Small intestine (tissue), 16 donors: ENCODE results near the gene BEND2. TPM values are rescaled to one million over a fixed set of nuclear protein-coding genes. Genes with fewer than 3 reads are reported as not detected.
"Not testable (repeated sequence)": the region's sequence is repeated elsewhere in the genome, so short reads cannot be mapped to it uniquely, and the experiment has no call there.

Source experiments
- DNase-seq, 2 donors: peaks; one replicate each; pipeline versions ENCODE4 v3.0.0 to v3.0.0-alpha.2; 2013
- FAIRE-seq: peaks from 2 replicates; lab custom pipeline; 2012; peaks lifted over from hg19 to GRCh38; lab: Jason Lieb, UNC
- H3K27ac ChIP-seq, 3 donors: one replicate each; pipeline ENCODE4 v1.5.1; 2013; ENCODE audit warnings: low read length in 2 of 3, mild to moderate bottlenecking in 2 of 3, control low read depth in 1 of 3, inconsistent platforms in 1 of 3, low read depth in 1 of 3, moderate library complexity in 1 of 3
- H3K27me3 ChIP-seq, 3 donors: one replicate each; pipeline ENCODE4 v1.6.1; 2013; ENCODE audit warnings: low read length in 3 of 3, inconsistent platforms in 1 of 3; ENCODE audit not compliant: control insufficient read depth in 3 of 3, insufficient read depth in 3 of 3
- H3K36me3 ChIP-seq, 3 donors: one replicate each; pipeline ENCODE4 v1.6.1; 2013; ENCODE audit warnings: low read length in 3 of 3, inconsistent platforms in 1 of 3, low read depth in 1 of 3, mild to moderate bottlenecking in 1 of 3, moderate library complexity in 1 of 3; ENCODE audit not compliant: control insufficient read depth in 3 of 3, insufficient read depth in 2 of 3
- H3K4me1 ChIP-seq, 3 donors: one replicate each; pipeline ENCODE4 v1.6.1; 2013; ENCODE audit warnings: low read length in 2 of 3, inconsistent platforms in 1 of 3, low read depth in 1 of 3, mild to moderate bottlenecking in 1 of 3, moderate library complexity in 1 of 3; ENCODE audit not compliant: control insufficient read depth in 3 of 3, insufficient read depth in 2 of 3
- H3K4me3 ChIP-seq, 3 donors: one replicate each; pipeline ENCODE4 v1.5.1; 2013; ENCODE audit warnings: low read length in 3 of 3, control low read depth in 1 of 3, inconsistent platforms in 1 of 3, low read depth in 1 of 3, mild to moderate bottlenecking in 1 of 3, moderate library complexity in 1 of 3
- H3K9me3 ChIP-seq, 2 donors: one replicate each; pipeline ENCODE4 v1.6.1; 2013; ENCODE audit warnings: low read depth in 1 of 2, low read length in 1 of 2; ENCODE audit not compliant: control insufficient read depth in 2 of 2, insufficient read depth in 1 of 2
- WGBS, 3 donors: extraction: QIAGEN DNeasy Blood & Tissue Kit; methylation state at CpG; one replicate each; pipeline ENCODE4 v1.1.7; 2013; 5-methylcytosine and 5-hydroxymethylcytosine counted together
- long read RNA-seq, 10 donors: transcript quantifications; one replicate each; lab custom pipeline, GENCODE V29; 2026
- polyA plus RNA-seq, 4 donors: library from polyadenylated mRNA; stranded (reverse) in 3 of 4; unstranded in 1 of 4; fragments of 200-250 nt in 3 of 4; fragments of 120-200 nt in 1 of 4; gene quantifications; one replicate each; pipeline versions ENCODE4 v1.2.1 to v1.2.3, GENCODE V29; 2013
- donor health status: healthy with polysubstance abuse.
- donor health status: control.
- donor health status: control.
- donor health status: Bipolar disorder and iron deficiency.
- donor health status: healthy.

The BEND2 gene
- polyA plus RNA-seq: under 1 TPM in 1 of 4 donors, not detected in 3; 0.01 TPM
- long read RNA-seq, donor 1: 0 reads
- long read RNA-seq, donor 2: 0 reads
- long read RNA-seq, donor 3: 0 reads
- long read RNA-seq, donor 4: 0 reads
- long read RNA-seq, donor 5: 0 reads
- long read RNA-seq, donor 6: 0 reads
- long read RNA-seq, donor 7: 0 reads
- long read RNA-seq, donor 8: 0 reads
- long read RNA-seq, donor 9: 0 reads
- long read RNA-seq, donor 10: 0 reads

GRCh38 chrX:18220786-18221185 is at the start of gene BEND2:
Gene BEND2, minus strand, starts transcription at chrX:18220886. Its CDS starts 136 bp downstream, at chrX:18220750.
- 96 to 97% (median 96%) methylated on average over 18 to 19 of the region's 19 CpGs for WGBS, 3 donors
- no peaks in the 10 kb centered on the region for H3K4me1 ChIP-seq
- no peak for FAIRE-seq
- no peaks in the 10 kb centered on the region for H3K36me3 ChIP-seq
- H3K27me3 ChIP-seq: no peaks in the 10 kb centered on the region
- H3K4me3 ChIP-seq: no peak within 1 kb of the TSS
- DNase-seq: no peak
- no peak within 1 kb of the TSS for H3K27ac ChIP-seq
- H3K9me3 ChIP-seq: no peaks in the 10 kb centered on the region

GRCh38 chrX:18255059-18255458 is 34.4 kb upstream of the BEND2 start:
- H3K36me3 ChIP-seq: peaks cover 0 to 2% (median 0%) of the 10 kb centered on the region in 3 donors
- DNase-seq: no peak
- H3K4me3 ChIP-seq: no peak overlapping the region
- no peaks in the 10 kb centered on the region for H3K4me1 ChIP-seq
- no peak overlapping the region for H3K27ac ChIP-seq
- no peaks in the 10 kb centered on the region for H3K9me3 ChIP-seq
- FAIRE-seq: no peak
- WGBS, 3 donors: 78 to 100% (median 100%) methylated on average over 1 of the region's 1 CpG
- H3K27me3 ChIP-seq: no peaks in the 10 kb centered on the region

GRCh38 chrX:18252644-18253359 is 32.1 kb upstream of the BEND2 start:
- Histone ChIP-seq H3K27ac (no peak overlapping the region), H3K9me3 (no peaks in the 10 kb centered on the region), H3K27me3 (no peaks in the 10 kb centered on the region), H3K4me3 (no peak overlapping the region), H3K36me3 (no peaks in the 10 kb centered on the region), H3K4me1 (no peaks in the 10 kb centered on the region)
- FAIRE-seq (no peak), DNase-seq (no peak)
- whole genome bisulfite sequencing, 3 donors: 50 to 80% (median 61%) methylated on average over 3 of the region's 3 CpGs

GRCh38 chrX:18229646-18230045 is 9.0 kb upstream of the BEND2 start:
- not testable (repeated sequence) for FAIRE-seq, H3K27me3 ChIP-seq

GRCh38 chrX:18228069-18228468 is 7.4 kb upstream of the BEND2 start:
- Histone ChIP-seq H3K9me3 (no peaks in the 10 kb centered on the region), H3K27ac (no peak overlapping the region), H3K4me1 (no peaks in the 10 kb centered on the region), H3K4me3 (no peak overlapping the region), H3K36me3 (no peaks in the 10 kb centered on the region), H3K27me3 (no peaks in the 10 kb centered on the region)
- DNase-seq (no peak), FAIRE-seq (no peak)
- 83 to 89% (median 87%) methylated on average over 14 of the region's 14 CpGs for WGBS, 3 donors

More at GRCh38 chrX:18229646-18230045, 9.0 kb upstream of the BEND2 start:
- DNase-seq, H3K4me1 ChIP-seq, H3K36me3 ChIP-seq, H3K27ac ChIP-seq, H3K9me3 ChIP-seq, H3K4me3 ChIP-seq: not testable (repeated sequence)
- WGBS, 3 donors: 70 to 79% (median 78%) methylated on average over 15 to 19 of the region's 21 CpGs

- Histone ChIP-seq H3K36me3 (no peaks in the 10 kb centered on the region), H3K9me3 (no peaks in the 10 kb centered on the region), H3K4me1 (no peaks in the 10 kb centered on the region), H3K4me3 (no peak overlapping the region), H3K27ac (no peak overlapping the region), H3K27me3 (no peaks in the 10 kb centered on the region)
- FAIRE-seq (no peak), DNase-seq (no peak)
- 77 to 91% (median 83%) methylated on average over 6 to 7 of the region's 7 CpGs for WGBS, 3 donors
Measured at GRCh38 chrX:18227458-18227857, 6.8 kb upstream of the BEND2 start.

GRCh38 chrX:18210470-18210869 is 10.2 kb downstream of the BEND2 start:
- no peaks in the 10 kb centered on the region for H3K9me3 ChIP-seq
- 12 to 23% (median 22%) methylated on average over 2 of the region's 2 CpGs for WGBS, 3 donors
- no peak overlapping the region for H3K27ac ChIP-seq
- DNase-seq (peak; percentile 0 to 6), FAIRE-seq (no peak)
- H3K27me3 ChIP-seq: no peaks in the 10 kb centered on the region
- H3K4me1 ChIP-seq: no peaks in the 10 kb centered on the region
- H3K4me3 ChIP-seq: no peak overlapping the region
- no peaks in the 10 kb centered on the region for H3K36me3 ChIP-seq

GRCh38 chrX:18206657-18207056 is 14.0 kb downstream of the BEND2 start:
- Histone ChIP-seq H3K27ac (no peak overlapping the region), H3K9me3 (no peaks in the 10 kb centered on the region), H3K4me3 (no peak overlapping the region), H3K36me3 (no peaks in the 10 kb centered on the region), H3K4me1 (no peaks in the 10 kb centered on the region), H3K27me3 (no peaks in the 10 kb centered on the region)
- FAIRE-seq (no peak), DNase-seq (no peak)
- 62 to 92% (median 82%) methylated on average over 6 to 8 of the region's 8 CpGs for WGBS, 3 donors
